ENCODE data around the gene TFF3. TPM values are rescaled to one million over a fixed set of nuclear protein-coding genes. Genes with fewer than 3 reads are reported as not detected.

TFF3 gene
- total and polyA plus RNA-seq, 2 experiments from 2014 or later, result 1.2 to 3.3 TPM

GRCh38 chr21:42349420-42350317, 34.5 kb upstream of the TFF3 start:
- H3K36me3 Mint-ChIP-seq (ENCODE audit: low read depth), result no peaks in the 10 kb centered on the region; the same call in 2 of the 3 replicates
- peaks cover 4% of the 10 kb centered on the region; the same call in 2 of the 3 replicates for H3K9me3 Mint-ChIP-seq
- no peak for TF ChIP-seq STAT1 (IDR thresholded peaks at IDR 0.05; ENCODE audit: unreplicated experiment)
- TF ChIP-seq CREB1 (CRISPR knock-in tag; IDR thresholded peaks at IDR 0.05; ENCODE audit: low read depth), result no peak
- TF ChIP-seq, protein P1, sequence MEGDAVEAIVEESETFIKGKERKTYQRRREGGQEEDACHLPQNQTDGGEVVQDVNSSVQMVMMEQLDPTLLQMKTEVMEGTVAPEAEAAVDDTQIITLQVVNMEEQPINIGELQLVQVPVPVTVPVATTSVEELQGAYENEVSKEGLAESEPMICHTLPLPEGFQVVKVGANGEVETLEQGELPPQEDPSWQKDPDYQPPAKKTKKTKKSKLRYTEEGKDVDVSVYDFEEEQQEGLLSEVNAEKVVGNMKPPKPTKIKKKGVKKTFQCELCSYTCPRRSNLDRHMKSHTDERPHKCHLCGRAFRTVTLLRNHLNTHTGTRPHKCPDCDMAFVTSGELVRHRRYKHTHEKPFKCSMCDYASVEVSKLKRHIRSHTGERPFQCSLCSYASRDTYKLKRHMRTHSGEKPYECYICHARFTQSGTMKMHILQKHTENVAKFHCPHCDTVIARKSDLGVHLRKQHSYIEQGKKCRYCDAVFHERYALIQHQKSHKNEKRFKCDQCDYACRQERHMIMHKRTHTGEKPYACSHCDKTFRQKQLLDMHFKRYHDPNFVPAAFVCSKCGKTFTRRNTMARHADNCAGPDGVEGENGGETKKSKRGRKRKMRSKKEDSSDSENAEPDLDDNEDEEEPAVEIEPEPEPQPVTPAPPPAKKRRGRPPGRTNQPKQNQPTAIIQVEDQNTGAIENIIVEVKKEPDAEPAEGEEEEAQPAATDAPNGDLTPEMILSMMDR (conservative IDR thresholded peaks at IDR 0.05; ENCODE audit: low read depth in 2 of 2), result no peak
- no peaks in the 10 kb centered on the region for H3K79me2 ChIP-seq (replicated peaks; ENCODE audit: insufficient read depth)
- no peaks in the 10 kb centered on the region for H3K4me1 ChIP-seq (ENCODE audit: insufficient read depth)
- no peak overlapping the region for H3K27ac ChIP-seq (ENCODE audit: low read depth)
- H3K4me3 ChIP-seq, result no peak overlapping the region
- H3K4me2 ChIP-seq, result no peak overlapping the region
- peaks cover 13% of the 10 kb centered on the region for H3K27me3 Mint-ChIP-seq (ENCODE audit: insufficient read depth, low read depth, poor library complexity)
- H3K9me2 ChIP-seq (ENCODE audit: insufficient read depth), result 0 out of 2 replicates have a peak, but pooled peaks cover 9% of the 10 kb centered on the region
- H3K27ac Mint-ChIP-seq, result no peak overlapping the region
- no peak for ATAC-seq
- no peaks in the 10 kb centered on the region for H3F3A ChIP-seq (replicated peaks; ENCODE audit: low read depth)
- H3K36me3 ChIP-seq (ENCODE audit: insufficient read depth), result no peaks in the 10 kb centered on the region
- no peaks in the 10 kb centered on the region for H4K20me1 ChIP-seq (replicated peaks; ENCODE audit: insufficient read depth)
- H3K4me1 Mint-ChIP-seq, result no peaks in the 10 kb centered on the region
- no peak overlapping the region for H3K4me3 Mint-ChIP-seq
- no peak overlapping the region for H2AFZ ChIP-seq
- no peak for DNase-seq (ENCODE audit: low spot score)
- no peaks in the 10 kb centered on the region for H3K27me3 ChIP-seq (ENCODE audit: insufficient read depth)

- Histone ChIP-seq H3K4me2 (no peak overlapping the region), H3K79me2 (replicated peaks; ENCODE audit: insufficient read depth) (no peaks in the 10 kb centered on the region), H3K4me1 (ENCODE audit: insufficient read depth) (no peaks in the 10 kb centered on the region), H3K36me3 (ENCODE audit: insufficient read depth) (no peaks in the 10 kb centered on the region), H4K20me1 (replicated peaks; ENCODE audit: insufficient read depth) (no peaks in the 10 kb centered on the region), H3K9me2 (ENCODE audit: insufficient read depth) (0 out of 2 replicates have a peak, but pooled peaks cover 9% of the 10 kb centered on the region), H3K27ac (ENCODE audit: low read depth) (no peak overlapping the region), H3K4me3 (no peak overlapping the region), H3K27me3 (ENCODE audit: insufficient read depth) (no peaks in the 10 kb centered on the region), H2AFZ (no peak overlapping the region), H3F3A (replicated peaks; ENCODE audit: low read depth) (no peaks in the 10 kb centered on the region)
- Mint-ChIP-seq H3K27me3 (ENCODE audit: insufficient read depth, low read depth, poor library complexity) (peaks cover 16% of the 10 kb centered on the region), H3K36me3 (ENCODE audit: low read depth) (no peaks in the 10 kb centered on the region; the same call in 2 of the 3 replicates), H3K4me1 (no peaks in the 10 kb centered on the region), H3K4me3 (no peak overlapping the region), H3K27ac (no peak overlapping the region), H3K9me3 (peaks cover 4% of the 10 kb centered on the region; the same call in 2 of the 3 replicates)
- TF ChIP-seq ZNF331 (CRISPR knock-in tag; IDR thresholded peaks at IDR 0.05; ENCODE audit: low read depth), result no peak
- no peak for DNase-seq (ENCODE audit: low spot score)
- no peak for ATAC-seq
These were observed 33.6 kb upstream of the TFF3 start for GRCh38 chr21:42348762-42349161.

DNA sequence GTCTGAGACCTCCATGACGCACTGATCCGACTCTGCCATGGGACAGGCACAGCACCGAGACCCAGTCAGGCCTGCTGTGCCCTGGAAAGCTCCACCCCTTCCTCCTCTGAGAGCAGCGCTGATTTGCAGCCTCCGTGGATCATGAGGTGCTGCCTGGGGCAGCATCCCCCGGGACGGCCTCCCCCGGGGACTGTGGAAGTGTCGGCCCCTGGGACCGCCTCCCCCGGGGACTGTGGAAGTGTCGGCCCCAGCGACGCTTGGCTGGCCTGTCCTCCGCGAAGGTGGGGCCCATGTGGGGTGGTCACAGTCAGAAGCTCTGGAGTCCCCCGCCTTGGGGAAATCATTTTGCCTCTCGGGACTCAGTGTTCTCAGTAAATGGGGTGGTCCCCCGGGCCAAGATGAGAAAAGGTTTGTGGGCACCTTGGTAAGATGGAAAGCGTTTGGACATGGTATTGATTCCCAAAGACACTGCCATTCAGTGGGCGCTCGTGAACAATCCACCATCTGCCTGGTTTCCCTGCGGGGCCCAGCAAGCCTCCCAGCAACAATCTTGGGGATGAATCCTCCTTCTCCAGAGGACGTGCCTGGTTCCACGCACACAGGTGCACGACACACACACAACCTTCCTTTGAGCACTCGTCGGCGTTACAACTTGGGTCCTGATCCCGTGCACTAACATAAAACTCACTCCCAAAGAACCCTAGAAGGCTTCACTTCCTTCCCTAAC, 32.6 kb upstream of the TFF3 start:
- no peak overlapping the region for H3K27ac Mint-ChIP-seq
- H3F3A ChIP-seq (replicated peaks; ENCODE audit: low read depth), result no peaks in the 10 kb centered on the region
- no peaks in the 10 kb centered on the region for H3K36me3 ChIP-seq (ENCODE audit: insufficient read depth)
- no peaks in the 10 kb centered on the region for H3K27me3 ChIP-seq (ENCODE audit: insufficient read depth)
- no peaks in the 10 kb centered on the region for H3K4me1 ChIP-seq (ENCODE audit: insufficient read depth)
- H3K9me2 ChIP-seq (ENCODE audit: insufficient read depth), result 0 out of 2 replicates have a peak, but pooled peaks cover 2% of the 10 kb centered on the region
- no peaks in the 10 kb centered on the region for H3K36me3 Mint-ChIP-seq (ENCODE audit: low read depth)
- H3K27me3 Mint-ChIP-seq (ENCODE audit: insufficient read depth, low read depth, poor library complexity), result peaks cover 11% of the 10 kb centered on the region
- H3K4me3 Mint-ChIP-seq, result no peak overlapping the region
- ATAC-seq (no peak), DNase-seq (ENCODE audit: low spot score) (no peak)
- H3K79me2 ChIP-seq (replicated peaks; ENCODE audit: insufficient read depth), result no peaks in the 10 kb centered on the region
- H3K9me3 Mint-ChIP-seq, result no peaks in the 10 kb centered on the region
- H4K20me1 ChIP-seq (replicated peaks; ENCODE audit: insufficient read depth), result no peaks in the 10 kb centered on the region
- H3K4me2 ChIP-seq, result no peak overlapping the region
- H3K27ac ChIP-seq (ENCODE audit: low read depth), result no peak overlapping the region
- no peak overlapping the region for H3K4me3 ChIP-seq
- H3K4me1 Mint-ChIP-seq, result no peaks in the 10 kb centered on the region
- 0 out of 2 replicates have a peak overlapping the region, but pooled peaks have one; percentile 32 for H2AFZ ChIP-seq
- TF ChIP-seq EZH2 (IDR thresholded peaks at IDR 0.05; ENCODE audit: low read depth, unreplicated experiment), result no peak
- TF ChIP-seq NANOG (IDR thresholded peaks at IDR 0.05; ENCODE audit: borderline replicate concordance), result no peak
- no peak for TF ChIP-seq JUNB (IDR thresholded peaks at IDR 0.05; ENCODE audit: unreplicated experiment)
- TF ChIP-seq ZNF114 (CRISPR knock-in tag; IDR thresholded peaks at IDR 0.05), result no peak
- no peak for TF ChIP-seq CREB1 (CRISPR knock-in tag; IDR thresholded peaks at IDR 0.05; ENCODE audit: low read depth)
- no peak for TF ChIP-seq ETS1 (IDR thresholded peaks at IDR 0.05)
- TF ChIP-seq, protein P1 (conservative IDR thresholded peaks at IDR 0.05; ENCODE audit: low read depth in 2 of 2), result no peak
- TF ChIP-seq EZH2phosphoT487 (IDR thresholded peaks at IDR 0.05; ENCODE audit: unreplicated experiment), result no peak
- TF ChIP-seq POLR2AphosphoS5 (IDR thresholded peaks at IDR 0.05; ENCODE audit: low read depth), result no peak

All from GM23338 (cell line).